ENCODE data around the gene PRKAR2B. TPM values are rescaled to one million over a fixed set of nuclear protein-coding genes. Genes with fewer than 3 reads are reported as not detected.

PRKAR2B gene
- total RNA-seq, 4 donors from 2014 or later = 33.1 to 54.6 (median 51.5) TPM

GRCh38 chr7:107072133-107072532 lies 27.6 kb downstream of the PRKAR2B start:
- no peak for DNase-seq (ENCODE audit: low spot score in 2 of 2)
- no peaks in the 10 kb centered on the region for H3K9me3 ChIP-seq
- H3K36me3 ChIP-seq = no peaks in the 10 kb centered on the region
- H3K4me1 ChIP-seq = no peaks in the 10 kb centered on the region
- WGBS, 2 donors = 98 to 100% methylated on average over 1 of the region's 1 CpG
- no peak overlapping the region for H3K27ac ChIP-seq
- H3K4me3 ChIP-seq = no peak overlapping the region
- TF ChIP-seq, protein P1, sequence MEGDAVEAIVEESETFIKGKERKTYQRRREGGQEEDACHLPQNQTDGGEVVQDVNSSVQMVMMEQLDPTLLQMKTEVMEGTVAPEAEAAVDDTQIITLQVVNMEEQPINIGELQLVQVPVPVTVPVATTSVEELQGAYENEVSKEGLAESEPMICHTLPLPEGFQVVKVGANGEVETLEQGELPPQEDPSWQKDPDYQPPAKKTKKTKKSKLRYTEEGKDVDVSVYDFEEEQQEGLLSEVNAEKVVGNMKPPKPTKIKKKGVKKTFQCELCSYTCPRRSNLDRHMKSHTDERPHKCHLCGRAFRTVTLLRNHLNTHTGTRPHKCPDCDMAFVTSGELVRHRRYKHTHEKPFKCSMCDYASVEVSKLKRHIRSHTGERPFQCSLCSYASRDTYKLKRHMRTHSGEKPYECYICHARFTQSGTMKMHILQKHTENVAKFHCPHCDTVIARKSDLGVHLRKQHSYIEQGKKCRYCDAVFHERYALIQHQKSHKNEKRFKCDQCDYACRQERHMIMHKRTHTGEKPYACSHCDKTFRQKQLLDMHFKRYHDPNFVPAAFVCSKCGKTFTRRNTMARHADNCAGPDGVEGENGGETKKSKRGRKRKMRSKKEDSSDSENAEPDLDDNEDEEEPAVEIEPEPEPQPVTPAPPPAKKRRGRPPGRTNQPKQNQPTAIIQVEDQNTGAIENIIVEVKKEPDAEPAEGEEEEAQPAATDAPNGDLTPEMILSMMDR (IDR thresholded peaks at IDR 0.05) = no peak
- TF ChIP-seq POLR2A (IDR thresholded peaks at IDR 0.05) = no peak
- no peak for TF ChIP-seq EP300 (IDR thresholded peaks at IDR 0.05)
- no peaks in the 10 kb centered on the region for H3K27me3 ChIP-seq

DNA sequence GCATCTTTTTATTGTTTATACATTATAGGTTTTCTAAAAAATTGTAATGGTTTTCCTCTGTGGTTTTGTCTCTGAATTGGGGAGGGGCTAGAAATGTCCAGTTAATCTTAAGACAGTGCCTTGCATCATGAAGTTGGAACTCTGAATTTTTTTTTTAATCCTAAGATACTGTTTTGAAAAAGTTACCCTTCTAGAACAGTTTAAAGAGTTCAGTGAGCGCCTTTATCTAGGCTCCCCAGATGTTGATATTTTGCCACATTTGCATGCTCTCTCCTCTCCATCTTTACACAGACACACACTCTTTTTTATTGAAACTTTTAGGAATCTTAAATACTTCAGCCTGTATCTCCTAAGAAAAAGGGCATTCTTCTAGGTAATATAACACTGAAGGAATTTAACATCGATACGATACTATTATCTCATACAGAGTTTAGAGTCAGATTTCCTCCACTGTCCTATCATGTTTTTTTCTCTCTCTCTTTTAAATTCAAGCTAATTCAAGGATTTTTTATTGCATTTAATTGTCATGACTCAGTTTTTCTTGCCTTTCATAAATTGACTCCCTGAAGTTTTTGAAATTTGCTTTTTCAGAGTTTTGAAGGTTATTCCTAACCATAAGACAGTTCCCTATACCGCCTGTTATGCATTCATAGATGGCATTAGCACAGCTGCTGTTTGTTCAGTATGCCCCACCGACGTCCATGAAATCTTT lies 31.5 kb downstream of the PRKAR2B start:
- WGBS, 2 donors = 70% methylated on average over 6 of the region's 6 CpGs
- DNase-seq (ENCODE audit: low spot score in 2 of 2) = no peak
- Histone ChIP-seq H3K9me3 (no peaks in the 10 kb centered on the region), H3K27me3 (no peaks in the 10 kb centered on the region), H3K4me1 (no peaks in the 10 kb centered on the region), H3K27ac (no peak overlapping the region), H3K36me3 (no peaks in the 10 kb centered on the region), H3K4me3 (no peak overlapping the region)
- TF ChIP-seq POLR2A (IDR thresholded peaks at IDR 0.05) = no peak
- no peak for TF ChIP-seq EP300 (IDR thresholded peaks at IDR 0.05)
- TF ChIP-seq, protein P1 (IDR thresholded peaks at IDR 0.05) = no peak

DNA sequence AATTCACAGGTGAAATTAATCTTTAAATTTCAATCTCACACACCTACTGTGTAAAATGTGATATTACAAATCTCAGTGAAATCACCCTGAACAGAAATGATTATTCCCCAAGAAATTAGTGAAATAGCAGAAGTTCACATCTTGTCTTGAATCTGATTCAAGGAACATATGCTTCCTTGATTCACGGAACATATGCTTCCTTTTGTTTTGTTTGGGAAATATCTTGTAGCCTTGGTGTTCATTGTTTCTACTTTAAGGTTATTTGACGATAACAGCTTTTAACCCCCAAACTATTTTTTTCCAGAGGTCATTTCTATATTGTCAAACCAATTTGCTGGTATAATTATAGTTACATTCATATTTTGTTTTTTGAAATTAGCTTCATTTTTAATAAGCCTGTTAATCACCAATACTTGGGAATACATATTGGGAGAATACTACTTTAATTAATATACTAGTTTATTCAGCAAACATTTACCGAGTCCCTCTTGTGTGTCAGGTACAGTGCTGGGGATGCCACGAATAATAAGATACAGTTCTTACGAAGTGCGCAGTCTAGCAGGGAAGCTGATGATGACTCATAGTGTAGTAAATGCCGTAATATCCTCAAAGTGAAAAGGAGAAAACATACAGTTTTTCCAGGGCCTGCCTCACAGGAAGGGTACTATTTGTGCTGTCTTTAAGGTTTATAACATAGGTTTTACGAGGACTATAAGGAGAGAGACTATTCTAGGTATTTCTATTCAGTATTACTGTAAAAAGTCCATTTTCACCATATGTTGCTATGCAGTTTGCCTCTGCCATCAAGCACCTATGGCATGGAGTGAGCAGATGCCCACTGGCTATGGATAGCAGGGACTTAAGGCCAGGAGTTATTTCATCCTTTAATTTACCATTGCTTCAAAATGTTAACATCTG lies 32.5 kb downstream of the PRKAR2B start:
- Histone ChIP-seq H3K27me3 (no peaks in the 10 kb centered on the region), H3K9me3 (no peaks in the 10 kb centered on the region), H3K4me3 (no peak overlapping the region), H3K27ac (no peak overlapping the region), H3K4me1 (no peaks in the 10 kb centered on the region), H3K36me3 (no peaks in the 10 kb centered on the region)
- no peak for TF ChIP-seq POLR2A (IDR thresholded peaks at IDR 0.05)
- TF ChIP-seq EP300 (IDR thresholded peaks at IDR 0.05) = no peak
- TF ChIP-seq, protein P1 (IDR thresholded peaks at IDR 0.05) = no peak
- DNase-seq (ENCODE audit: low spot score in 2 of 2) = no peak
- 76 to 85% methylated on average over 8 of the region's 8 CpGs for WGBS, 2 donors

GRCh38 chr7:107077699-107078516 lies 33.4 kb downstream of the PRKAR2B start:
- DNase-seq (ENCODE audit: low spot score in 2 of 2) = no peak
- H3K4me1 ChIP-seq = no peaks in the 10 kb centered on the region
- WGBS, 2 donors = 96 to 98% methylated on average over 10 of the region's 10 CpGs
- no peaks in the 10 kb centered on the region for H3K36me3 ChIP-seq
- TF ChIP-seq POLR2A (IDR thresholded peaks at IDR 0.05) (no peak), EP300 (IDR thresholded peaks at IDR 0.05) (no peak)
- TF ChIP-seq, protein P1 (IDR thresholded peaks at IDR 0.05) = no peak
- no peaks in the 10 kb centered on the region for H3K9me3 ChIP-seq
- no peak overlapping the region for H3K27ac ChIP-seq
- no peak overlapping the region for H3K4me3 ChIP-seq
- no peaks in the 10 kb centered on the region for H3K27me3 ChIP-seq

Data from tibial nerve (tissue), 4 donors.